ENCODE measurements around the gene SMIM38.

Gene SMIM38

GRCh38 chr11:69189059-69189458 is 33.3 kb downstream of the SMIM38 start:
- Histone ChIP-seq H3K4me1 (ENCODE audit: control insufficient read depth, insufficient read depth, low read length) (no peaks in the 10 kb centered on the region), H3K36me3 (ENCODE audit: control insufficient read depth, insufficient read depth, low read length) (no peaks in the 10 kb centered on the region), H3K9me3 (ENCODE audit: control insufficient read depth, insufficient read depth, low read length) (no peaks in the 10 kb centered on the region), H3K9ac (ENCODE audit: low read depth, low read length) (no peak overlapping the region), H3K27me3 (ENCODE audit: control insufficient read depth, insufficient read depth, low read length) (no peaks in the 10 kb centered on the region), H3K4me3 (ENCODE audit: low read depth, low read length) (no peak overlapping the region), H3K27ac (ENCODE audit: low read depth, low read length) (no peak overlapping the region)

DNA sequence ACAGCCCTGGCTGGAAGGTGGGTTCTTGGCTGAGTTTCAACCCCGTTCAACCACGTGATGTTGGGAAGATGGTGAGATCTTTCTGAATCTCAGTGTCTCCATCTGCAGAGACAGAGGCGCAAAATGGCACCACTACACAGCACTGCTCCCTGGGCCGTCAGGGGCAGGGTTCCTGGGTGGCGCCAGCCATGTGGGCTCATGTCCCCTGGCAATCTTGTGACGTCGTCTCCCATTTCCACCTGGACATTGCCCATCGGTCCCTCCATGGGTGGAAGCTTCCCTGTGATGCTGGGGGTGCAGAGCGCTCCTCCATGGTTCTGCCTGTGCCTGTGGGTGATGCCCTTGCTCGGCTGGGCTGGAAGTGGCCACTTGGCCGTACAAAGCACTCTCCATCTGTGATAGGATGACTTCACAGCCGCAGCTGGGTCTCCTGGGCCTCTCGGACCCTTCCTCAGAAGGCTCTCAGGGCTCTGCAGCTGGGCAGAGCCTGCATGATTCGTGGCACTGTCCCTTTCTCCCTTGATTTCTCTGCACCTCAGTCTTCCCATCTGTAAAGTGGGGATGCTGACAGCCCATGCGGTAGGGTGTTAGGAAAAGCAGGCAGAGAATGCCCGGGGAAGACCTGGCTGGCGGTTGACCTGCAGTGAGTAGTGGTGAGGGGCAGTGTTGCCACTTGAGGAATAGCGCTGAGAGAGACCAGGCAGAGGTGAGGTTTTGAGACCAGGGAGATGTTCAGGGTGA is 35.2 kb downstream of the SMIM38 start:
- no peaks in the 10 kb centered on the region for H3K9me3 ChIP-seq (ENCODE audit: control insufficient read depth, insufficient read depth, low read length)
- no peaks in the 10 kb centered on the region for H3K4me1 ChIP-seq (ENCODE audit: control insufficient read depth, insufficient read depth, low read length)
- no peak overlapping the region for H3K9ac ChIP-seq (ENCODE audit: low read depth, low read length)
- H3K27ac ChIP-seq (ENCODE audit: low read depth, low read length) = no peak overlapping the region
- no peak overlapping the region for H3K4me3 ChIP-seq (ENCODE audit: low read depth, low read length)
- no peaks in the 10 kb centered on the region for H3K27me3 ChIP-seq (ENCODE audit: control insufficient read depth, insufficient read depth, low read length)
- no peaks in the 10 kb centered on the region for H3K36me3 ChIP-seq (ENCODE audit: control insufficient read depth, insufficient read depth, low read length)

GRCh38 chr11:69192301-69192721 is 36.6 kb downstream of the SMIM38 start:
- Histone ChIP-seq H3K9me3 (ENCODE audit: control insufficient read depth, insufficient read depth, low read length) (no peaks in the 10 kb centered on the region), H3K4me3 (ENCODE audit: low read depth, low read length) (no peak overlapping the region), H3K4me1 (ENCODE audit: control insufficient read depth, insufficient read depth, low read length) (no peaks in the 10 kb centered on the region), H3K36me3 (ENCODE audit: control insufficient read depth, insufficient read depth, low read length) (no peaks in the 10 kb centered on the region), H3K27me3 (ENCODE audit: control insufficient read depth, insufficient read depth, low read length) (no peaks in the 10 kb centered on the region), H3K27ac (ENCODE audit: low read depth, low read length) (no peak overlapping the region), H3K9ac (ENCODE audit: low read depth, low read length) (no peak overlapping the region)

DNA sequence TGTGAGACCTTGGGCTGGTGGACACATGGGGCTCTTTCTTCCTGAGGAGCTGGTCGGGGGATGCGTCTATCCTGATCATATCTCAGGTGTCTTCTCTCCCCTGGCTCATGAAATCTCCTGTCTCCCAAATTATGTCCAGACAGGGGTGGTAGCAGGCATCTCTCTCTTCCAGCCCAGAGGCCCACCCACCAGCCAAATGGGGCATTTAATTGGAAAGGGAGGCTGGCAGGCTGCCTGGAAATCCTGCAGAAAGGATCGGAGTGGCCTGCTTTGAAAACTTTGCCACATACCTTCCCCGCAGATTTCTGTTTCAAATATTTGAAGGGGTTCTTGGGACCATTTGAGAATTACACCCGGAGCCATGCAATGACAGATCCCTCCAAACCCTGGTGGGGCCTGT is 37.4 kb downstream of the SMIM38 start:
- H3K4me3 ChIP-seq (ENCODE audit: low read depth, low read length) = no peak overlapping the region
- H3K27ac ChIP-seq (ENCODE audit: low read depth, low read length) = no peak overlapping the region
- no peaks in the 10 kb centered on the region for H3K4me1 ChIP-seq (ENCODE audit: control insufficient read depth, insufficient read depth, low read length)
- no peaks in the 10 kb centered on the region for H3K36me3 ChIP-seq (ENCODE audit: control insufficient read depth, insufficient read depth, low read length)
- H3K27me3 ChIP-seq (ENCODE audit: control insufficient read depth, insufficient read depth, low read length) = no peaks in the 10 kb centered on the region
- H3K9me3 ChIP-seq (ENCODE audit: control insufficient read depth, insufficient read depth, low read length) = no peaks in the 10 kb centered on the region
- H3K9ac ChIP-seq (ENCODE audit: low read depth, low read length) = no peak overlapping the region

DNA sequence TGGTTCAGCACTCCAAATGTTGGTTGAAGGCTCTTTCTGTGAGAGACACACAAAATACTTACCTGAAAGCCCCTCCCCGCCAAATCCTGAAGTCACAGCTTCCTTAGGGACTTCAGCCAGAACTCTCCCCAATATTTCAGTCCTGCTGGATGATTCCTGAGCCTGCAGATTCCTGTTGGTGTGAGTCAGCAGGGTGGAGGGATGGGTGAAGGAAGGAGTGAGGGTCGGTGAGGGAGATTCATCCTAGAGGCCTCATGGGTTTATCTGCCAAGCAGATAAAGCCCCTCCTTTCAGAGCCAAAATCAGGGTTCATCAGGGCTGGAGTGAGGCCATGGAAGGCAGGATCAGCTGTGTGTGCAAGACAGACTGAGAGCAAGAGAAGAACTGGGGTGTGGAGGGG is 37.9 kb downstream of the SMIM38 start:
- Histone ChIP-seq H3K4me3 (ENCODE audit: low read depth, low read length) (no peak overlapping the region), H3K36me3 (ENCODE audit: control insufficient read depth, insufficient read depth, low read length) (no peaks in the 10 kb centered on the region), H3K9ac (ENCODE audit: low read depth, low read length) (no peak overlapping the region), H3K4me1 (ENCODE audit: control insufficient read depth, insufficient read depth, low read length) (no peaks in the 10 kb centered on the region), H3K27ac (ENCODE audit: low read depth, low read length) (no peak overlapping the region), H3K9me3 (ENCODE audit: control insufficient read depth, insufficient read depth, low read length) (no peaks in the 10 kb centered on the region), H3K27me3 (ENCODE audit: control insufficient read depth, insufficient read depth, low read length) (no peaks in the 10 kb centered on the region)

DNA sequence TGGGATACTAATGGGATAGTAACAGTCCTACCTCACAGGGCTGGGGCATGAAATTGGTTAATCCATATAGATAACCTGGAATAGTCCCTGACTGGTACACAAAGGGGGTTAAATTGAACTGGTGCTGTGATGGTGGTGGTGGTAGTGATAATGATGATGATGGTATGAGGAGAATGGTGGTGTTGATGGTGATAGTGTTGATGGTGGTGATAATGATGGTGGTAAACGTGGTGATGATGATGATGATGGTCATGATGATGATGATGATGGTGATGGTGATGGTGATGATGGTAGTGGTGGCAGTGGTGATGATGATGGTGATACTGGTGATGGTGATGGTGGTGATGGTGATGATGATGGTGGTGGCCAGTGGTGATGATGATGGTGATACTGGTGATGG is 38.7 kb downstream of the SMIM38 start:
- no peaks in the 10 kb centered on the region for H3K27me3 ChIP-seq (ENCODE audit: control insufficient read depth, insufficient read depth, low read length)
- no peak overlapping the region for H3K4me3 ChIP-seq (ENCODE audit: low read depth, low read length)
- H3K27ac ChIP-seq (ENCODE audit: low read depth, low read length) = no peak overlapping the region
- H3K36me3 ChIP-seq (ENCODE audit: control insufficient read depth, insufficient read depth, low read length) = no peaks in the 10 kb centered on the region
- H3K4me1 ChIP-seq (ENCODE audit: control insufficient read depth, insufficient read depth, low read length) = no peaks in the 10 kb centered on the region
- H3K9me3 ChIP-seq (ENCODE audit: control insufficient read depth, insufficient read depth, low read length) = no peaks in the 10 kb centered on the region
- H3K9ac ChIP-seq (ENCODE audit: low read depth, low read length) = no peak overlapping the region

- Histone ChIP-seq H3K27ac (ENCODE audit: low read depth, low read length) (no peak overlapping the region), H3K36me3 (ENCODE audit: control insufficient read depth, insufficient read depth, low read length) (no peaks in the 10 kb centered on the region), H3K4me3 (ENCODE audit: low read depth, low read length) (no peak overlapping the region)
Measured at GRCh38 chr11:69194956-69195355, 39.2 kb downstream of the SMIM38 start.

GRCh38 chr11:69195824-69196782 is 40.4 kb downstream of the SMIM38 start:
- H3K4me1 ChIP-seq (ENCODE audit: control insufficient read depth, insufficient read depth, low read length) = 0 out of 2 replicates have a peak, but pooled peaks cover 4% of the 10 kb centered on the region
- H3K36me3 ChIP-seq (ENCODE audit: control insufficient read depth, insufficient read depth, low read length) = no peaks in the 10 kb centered on the region
- no peaks in the 10 kb centered on the region for H3K27me3 ChIP-seq (ENCODE audit: control insufficient read depth, insufficient read depth, low read length)
- H3K9me3 ChIP-seq (ENCODE audit: control insufficient read depth, insufficient read depth, low read length) = no peaks in the 10 kb centered on the region
- H3K27ac ChIP-seq (ENCODE audit: low read depth, low read length) = no peak overlapping the region
- no peak overlapping the region for H3K4me3 ChIP-seq (ENCODE audit: low read depth, low read length)
- H3K9ac ChIP-seq (ENCODE audit: low read depth, low read length) = no peak overlapping the region

More at GRCh38 chr11:69194956-69195355, 39.2 kb downstream of the SMIM38 start:
- no peaks in the 10 kb centered on the region for H3K9me3 ChIP-seq (ENCODE audit: control insufficient read depth, insufficient read depth, low read length)
- H3K9ac ChIP-seq (ENCODE audit: low read depth, low read length) = no peak overlapping the region
- H3K4me1 ChIP-seq (ENCODE audit: control insufficient read depth, insufficient read depth, low read length) = 0 out of 2 replicates have a peak, but pooled peaks cover 1% of the 10 kb centered on the region
- H3K27me3 ChIP-seq (ENCODE audit: control insufficient read depth, insufficient read depth, low read length) = no peaks in the 10 kb centered on the region

DNA sequence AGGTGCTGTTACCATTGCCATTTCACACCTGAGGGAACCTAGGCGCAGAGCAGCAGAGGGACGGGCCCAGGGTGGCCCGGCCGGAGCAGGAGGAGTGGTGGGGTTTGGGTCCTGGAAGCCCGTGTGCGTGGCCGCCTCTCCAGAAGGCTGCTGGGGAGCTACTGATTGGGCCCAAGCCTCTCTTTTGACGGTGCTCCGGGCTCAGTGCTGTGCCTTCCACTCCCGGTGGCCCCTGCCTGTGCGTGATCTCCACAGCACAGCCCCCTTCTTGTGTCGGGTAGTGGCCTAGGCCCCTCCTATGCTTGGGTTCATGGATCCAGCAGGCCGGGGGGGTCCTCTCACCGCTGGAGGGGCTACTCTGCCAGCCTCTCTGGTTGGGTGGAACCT is 41.0 kb downstream of the SMIM38 start:
- Histone ChIP-seq H3K9me3 (ENCODE audit: control insufficient read depth, insufficient read depth, low read length) (no peaks in the 10 kb centered on the region), H3K27ac (ENCODE audit: low read depth, low read length) (no peak overlapping the region), H3K36me3 (ENCODE audit: control insufficient read depth, insufficient read depth, low read length) (no peaks in the 10 kb centered on the region), H3K4me3 (ENCODE audit: low read depth, low read length) (no peak overlapping the region), H3K9ac (ENCODE audit: low read depth, low read length) (no peak overlapping the region), H3K27me3 (ENCODE audit: control insufficient read depth, insufficient read depth, low read length) (no peaks in the 10 kb centered on the region), H3K4me1 (ENCODE audit: control insufficient read depth, insufficient read depth, low read length) (0 out of 2 replicates have a peak, but pooled peaks cover 4% of the 10 kb centered on the region)

DNA sequence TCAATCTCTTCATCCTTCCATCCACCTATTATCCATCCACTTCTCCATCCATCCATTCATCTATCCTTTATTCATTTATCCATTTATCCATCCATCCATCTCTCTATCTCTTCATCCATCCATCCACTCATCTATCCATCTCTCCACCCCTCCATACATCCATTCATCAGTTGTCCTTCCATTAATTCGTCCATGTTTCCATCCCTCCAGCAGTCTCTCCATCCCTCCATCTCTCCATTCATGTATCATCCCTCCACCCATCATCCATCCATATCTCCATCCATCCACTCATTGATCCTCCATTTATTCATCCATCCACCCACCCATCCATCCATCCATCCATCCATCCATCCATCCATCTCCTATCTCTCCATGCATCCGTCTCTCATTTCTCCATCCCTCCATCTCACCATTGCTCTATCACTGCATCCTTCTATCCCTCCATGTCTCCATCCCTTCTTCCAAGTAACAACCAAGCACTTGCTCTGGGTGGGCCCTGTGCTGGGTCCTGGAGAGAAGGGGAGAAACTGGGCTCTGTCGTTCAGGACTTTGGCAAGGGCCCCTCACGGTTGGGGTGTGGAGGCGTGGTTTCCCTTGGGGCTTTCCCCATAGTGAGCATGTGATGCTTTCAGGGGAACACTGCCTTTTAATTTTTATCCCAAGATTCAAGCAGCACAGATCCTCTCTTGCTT is 43.3 kb downstream of the SMIM38 start:
- Histone ChIP-seq H3K4me1 (ENCODE audit: control insufficient read depth, insufficient read depth, low read length) (0 out of 2 replicates have a peak, but pooled peaks cover 4% of the 10 kb centered on the region), H3K9ac (ENCODE audit: low read depth, low read length) (no peak overlapping the region), H3K36me3 (ENCODE audit: control insufficient read depth, insufficient read depth, low read length) (no peaks in the 10 kb centered on the region), H3K27ac (ENCODE audit: low read depth, low read length) (no peak overlapping the region), H3K4me3 (ENCODE audit: low read depth, low read length) (no peak overlapping the region), H3K27me3 (ENCODE audit: control insufficient read depth, insufficient read depth, low read length) (no peaks in the 10 kb centered on the region), H3K9me3 (ENCODE audit: control insufficient read depth, insufficient read depth, low read length) (no peaks in the 10 kb centered on the region)

All from HUES48 (cell line).